ENCODE data around the gene TMEM231.

DNA sequence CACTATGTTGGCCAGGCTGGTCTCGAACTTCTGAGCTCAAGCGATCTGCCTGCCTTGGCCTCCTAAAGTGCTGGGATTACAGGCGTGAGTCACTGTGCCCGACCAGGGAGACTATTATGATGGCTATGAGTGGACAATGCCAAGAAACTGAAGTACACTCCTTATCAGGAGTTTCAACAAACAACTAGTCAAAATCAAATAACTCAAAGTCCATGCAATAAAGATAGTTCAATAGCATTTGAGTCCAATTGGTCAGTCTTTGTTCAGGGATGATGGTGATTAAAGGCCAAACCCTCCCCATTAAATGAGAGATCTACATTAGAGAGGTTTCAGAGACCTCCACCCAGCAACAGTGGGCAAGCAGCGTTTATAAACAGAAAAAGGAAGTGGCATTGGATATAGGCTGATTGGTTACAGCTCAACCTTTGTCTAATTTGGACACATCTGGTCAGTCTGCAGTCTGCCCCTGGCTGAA is 28.2 kb downstream of the TMEM231 start:
- TF ChIP-seq, protein P1, sequence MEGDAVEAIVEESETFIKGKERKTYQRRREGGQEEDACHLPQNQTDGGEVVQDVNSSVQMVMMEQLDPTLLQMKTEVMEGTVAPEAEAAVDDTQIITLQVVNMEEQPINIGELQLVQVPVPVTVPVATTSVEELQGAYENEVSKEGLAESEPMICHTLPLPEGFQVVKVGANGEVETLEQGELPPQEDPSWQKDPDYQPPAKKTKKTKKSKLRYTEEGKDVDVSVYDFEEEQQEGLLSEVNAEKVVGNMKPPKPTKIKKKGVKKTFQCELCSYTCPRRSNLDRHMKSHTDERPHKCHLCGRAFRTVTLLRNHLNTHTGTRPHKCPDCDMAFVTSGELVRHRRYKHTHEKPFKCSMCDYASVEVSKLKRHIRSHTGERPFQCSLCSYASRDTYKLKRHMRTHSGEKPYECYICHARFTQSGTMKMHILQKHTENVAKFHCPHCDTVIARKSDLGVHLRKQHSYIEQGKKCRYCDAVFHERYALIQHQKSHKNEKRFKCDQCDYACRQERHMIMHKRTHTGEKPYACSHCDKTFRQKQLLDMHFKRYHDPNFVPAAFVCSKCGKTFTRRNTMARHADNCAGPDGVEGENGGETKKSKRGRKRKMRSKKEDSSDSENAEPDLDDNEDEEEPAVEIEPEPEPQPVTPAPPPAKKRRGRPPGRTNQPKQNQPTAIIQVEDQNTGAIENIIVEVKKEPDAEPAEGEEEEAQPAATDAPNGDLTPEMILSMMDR (IDR thresholded peaks at IDR 0.05) = no peak
- no peak for TF ChIP-seq POLR2A (IDR thresholded peaks at IDR 0.05)
